HG03460 (cell line): ENCODE results near the gene PTPN23.
A peak's percentile ranks its signal among the peaks of the same experiment; 100 is the strongest.

ENCODE experiments used
- ATAC-seq: cut with Tn5 transposase; IDR thresholded peaks from one replicate; pipeline ENCODE4 v1.9.1; 2021; ENCODE audit not compliant: unreplicated experiment

Gene PTPN23

GRCh38 chr3:47370887-47371697, 9.7 kb upstream of the PTPN23 start:
- ATAC-seq: no peak

GRCh38 chr3:47374587-47374986, 6.2 kb upstream of the PTPN23 start:
- ATAC-seq: no peak

- no peak for ATAC-seq
Measured at GRCh38 chr3:47376393-47376792, 4.4 kb upstream of the PTPN23 start.

- ATAC-seq: no peak
Measured at GRCh38 chr3:47377186-47377585, 3.6 kb upstream of the PTPN23 start.

- no peak for ATAC-seq
Measured at GRCh38 chr3:47378869-47379268, 2.0 kb upstream of the PTPN23 start.

- no peak for ATAC-seq
Measured at GRCh38 chr3:47379411-47379899, 1.4 kb upstream of the PTPN23 start.

- no peak for ATAC-seq
Measured at GRCh38 chr3:47380026-47380600, 708 bp upstream of the PTPN23 start.

GRCh38 chr3:47381317-47382157, 716 bp downstream of the PTPN23 start:
- peak; percentile 64 for ATAC-seq

GRCh38 chr3:47384425-47384824, 3.6 kb downstream of the PTPN23 start:
- ATAC-seq: no peak

GRCh38 chr3:47385007-47385406, 4.2 kb downstream of the PTPN23 start:
- no peak for ATAC-seq

GRCh38 chr3:47385796-47386195, 5.0 kb downstream of the PTPN23 start:
- ATAC-seq: no peak

- no peak for ATAC-seq
Measured at GRCh38 chr3:47392933-47393332, 12.1 kb downstream of the PTPN23 start.

GRCh38 chr3:47394140-47394870, 13.5 kb downstream of the PTPN23 start:
- no peak for ATAC-seq

- ATAC-seq: no peak
Measured at GRCh38 chr3:47394881-47395280, 14.1 kb downstream of the PTPN23 start.

GRCh38 chr3:47398228-47398627, 17.4 kb downstream of the PTPN23 start:
- ATAC-seq: no peak

GRCh38 chr3:47399016-47399415, 18.2 kb downstream of the PTPN23 start:
- ATAC-seq: no peak

GRCh38 chr3:47399531-47400270, 18.9 kb downstream of the PTPN23 start:
- no peak for ATAC-seq

- no peak for ATAC-seq
Measured at GRCh38 chr3:47404431-47404876, 23.6 kb downstream of the PTPN23 start.

- ATAC-seq: no peak
Measured at GRCh38 chr3:47404955-47405790, 24.4 kb downstream of the PTPN23 start.
